Esophagus muscularis mucosa (tissue), 4 donors: ENCODE measurements around the gene SLX4IP. TPM values are rescaled to one million over a fixed set of nuclear protein-coding genes. Genes with fewer than 3 reads are reported as not detected.

Experiments used
- DNase-seq: peaks from one replicate; pipeline ENCODE4 v3.0.0-alpha.2; 2017; ENCODE audit errors: extremely low spot score
- H3K27ac ChIP-seq, 4 donors: fragments of 200-600 bp; sonication (generic); replicated peaks in 1 of 4; 1 replicate in 3 of 4; 2 replicates in 1 of 4; pipeline ENCODE4 v1.5.1; 2016 to 2019; ENCODE audit warnings: mild to moderate bottlenecking in 1 of 4
- H3K27me3 ChIP-seq, 4 donors: fragments of 200-600 bp; sonication (generic); one replicate each; pipeline versions ENCODE4 v1.5.1 to v1.6.0; 2016 to 2019
- H3K36me3 ChIP-seq, 4 donors: fragments of 200-600 bp; sonication (generic); one replicate each; pipeline ENCODE4 v1.5.1; 2016 to 2019
- H3K4me1 ChIP-seq, 4 donors: fragments of 200-600 bp; sonication (generic); one replicate each; pipeline ENCODE4 v1.5.1; 2016 to 2019
- H3K4me3 ChIP-seq, 4 donors: fragments of 200-600 bp; sonication (generic); 1 replicate in 2 of 4; 2 replicates in 2 of 4; pipeline ENCODE4 v1.5.1; 2016 to 2019; ENCODE audit warnings: mild to moderate bottlenecking in 4 of 4, moderate library complexity in 1 of 4
- H3K9me3 ChIP-seq, 4 donors: fragments of 200-600 bp; sonication (generic); 1 replicate in 3 of 4; 2 replicates in 1 of 4; pipeline ENCODE4 v1.5.1; 2016 to 2019
- EP300 ChIP-seq: sonication (generic); formaldehyde crosslinking; IDR thresholded peaks from one replicate; pipeline ENCODE4 v1.6.1; 2017; ENCODE audit warnings: antibody characterized with exemption
- POLR2A ChIP-seq: fragments of 450-650 bp; IDR thresholded peaks from one replicate; pipeline ENCODE4 v1.6.1; 2017; ENCODE audit warnings: antibody characterized with exemption, moderate library complexity, mild to moderate bottlenecking, low read depth
- POLR2AphosphoS5 ChIP-seq, 2 donors: sonication (generic); formaldehyde crosslinking; IDR thresholded peaks; one replicate each; pipeline ENCODE4 v1.6.1; 2017; ENCODE audit warnings: antibody characterized with exemption in 2 of 2
- WGBS: methylation state at CpG from one replicate; pipeline ENCODE4 v1.1.5; 2018; 5-methylcytosine and 5-hydroxymethylcytosine counted together
- intact Hi-C: fragments of 100-400 bp; cut with DNase I; formaldehyde crosslinking; loops from one replicate; pipeline ENCODE4 v1.15.1; 2023
- total RNA-seq, 4 donors: library from RNA; depleted of rRNA; stranded (reverse); fragments of >200 nt; gene quantifications; one replicate each; pipeline versions ENCODE4 v1.1.0 to v1.2.1, GENCODE V29; 2016
- TF ChIP-seq, protein P1 (sequence below), 3 experiments: fragments of 200-600 bp in 2 of 3; fragments of 450-650 bp in 1 of 3; sonication (generic) in 2 of 3; IDR thresholded peaks; one replicate each; pipeline ENCODE4 v1.5.1; 2017 to 2019; ENCODE audit warnings: antibody characterized with exemption in 3 of 3, mild to moderate bottlenecking in 2 of 3, moderate library complexity in 1 of 3

SLX4IP gene
- total RNA-seq, 4 donors from 2014 or later = 1.2 to 2.1 (median 1.5) TPM

DNA sequence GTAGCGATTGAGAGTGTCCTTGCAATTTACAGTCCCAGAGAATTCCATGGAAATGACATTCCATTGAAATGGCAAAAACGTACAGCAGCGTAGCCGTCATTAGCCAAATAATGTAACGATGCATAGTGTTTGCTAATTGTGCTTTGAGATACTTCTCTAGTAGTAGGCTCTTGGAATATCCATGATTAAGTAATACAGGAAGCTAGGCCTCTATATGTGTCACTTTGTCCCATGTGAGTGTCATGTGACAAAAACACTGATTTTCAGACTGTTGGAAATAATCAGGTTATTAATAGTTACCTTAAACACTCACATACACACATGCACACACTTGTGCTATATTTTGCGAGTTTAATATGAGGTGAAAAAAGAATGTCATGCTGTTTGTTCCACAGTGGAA is 35.2 kb downstream of the SLX4IP start:
- intact Hi-C loops = loop anchor here (10.0 kb wide), 1 partner anchor 805 kb away; no protein-coding TSS in a partner anchor
- DNase-seq = no peak
- Histone ChIP-seq H3K4me1 (peaks cover 5 to 45% (median 35%) of the 10 kb centered on the region in 4 donors), H3K9me3 (peaks cover 0 to 5% (median 0%) of the 10 kb centered on the region in 4 donors), H3K27me3 (no peaks in the 10 kb centered on the region), H3K36me3 (no peaks in the 10 kb centered on the region), H3K4me3 (no peak overlapping the region), H3K27ac (no peak overlapping the region)
- TF ChIP-seq POLR2AphosphoS5 (IDR thresholded peaks at IDR 0.05) (no peak), POLR2A (no peak), EP300 (no peak)
- TF ChIP-seq, protein P1, sequence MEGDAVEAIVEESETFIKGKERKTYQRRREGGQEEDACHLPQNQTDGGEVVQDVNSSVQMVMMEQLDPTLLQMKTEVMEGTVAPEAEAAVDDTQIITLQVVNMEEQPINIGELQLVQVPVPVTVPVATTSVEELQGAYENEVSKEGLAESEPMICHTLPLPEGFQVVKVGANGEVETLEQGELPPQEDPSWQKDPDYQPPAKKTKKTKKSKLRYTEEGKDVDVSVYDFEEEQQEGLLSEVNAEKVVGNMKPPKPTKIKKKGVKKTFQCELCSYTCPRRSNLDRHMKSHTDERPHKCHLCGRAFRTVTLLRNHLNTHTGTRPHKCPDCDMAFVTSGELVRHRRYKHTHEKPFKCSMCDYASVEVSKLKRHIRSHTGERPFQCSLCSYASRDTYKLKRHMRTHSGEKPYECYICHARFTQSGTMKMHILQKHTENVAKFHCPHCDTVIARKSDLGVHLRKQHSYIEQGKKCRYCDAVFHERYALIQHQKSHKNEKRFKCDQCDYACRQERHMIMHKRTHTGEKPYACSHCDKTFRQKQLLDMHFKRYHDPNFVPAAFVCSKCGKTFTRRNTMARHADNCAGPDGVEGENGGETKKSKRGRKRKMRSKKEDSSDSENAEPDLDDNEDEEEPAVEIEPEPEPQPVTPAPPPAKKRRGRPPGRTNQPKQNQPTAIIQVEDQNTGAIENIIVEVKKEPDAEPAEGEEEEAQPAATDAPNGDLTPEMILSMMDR (IDR thresholded peaks at IDR 0.05) = no peak
- WGBS = 86% methylated on average over 6 of the region's 6 CpGs

DNA sequence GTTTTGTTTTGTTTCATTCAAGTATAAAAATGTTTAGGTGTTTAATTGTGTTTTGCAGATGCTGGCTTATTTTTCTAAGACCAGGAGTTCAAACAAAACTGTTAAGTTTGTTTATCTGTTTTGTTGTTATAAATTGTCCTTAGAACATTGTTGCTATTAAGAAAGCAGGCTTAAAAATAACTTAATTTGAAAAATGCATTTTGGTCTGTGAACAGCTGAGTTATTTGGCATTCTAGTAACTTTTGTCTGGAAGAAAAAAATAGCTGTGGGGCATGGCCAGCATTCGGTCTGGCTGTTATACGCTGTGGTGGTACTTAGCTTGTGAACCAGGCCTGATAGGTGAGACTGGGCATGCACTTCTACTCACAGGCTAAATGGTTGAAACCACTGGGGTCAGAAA is 37.8 kb downstream of the SLX4IP start:
- no peak for DNase-seq
- Histone ChIP-seq H3K4me1 (peaks cover 5 to 31% (median 26%) of the 10 kb centered on the region in 4 donors), H3K27me3 (no peaks in the 10 kb centered on the region), H3K36me3 (no peaks in the 10 kb centered on the region), H3K9me3 (peaks cover 0 to 5% (median 0%) of the 10 kb centered on the region in 4 donors), H3K27ac (no peak overlapping the region), H3K4me3 (no peak overlapping the region)
- no peak for TF ChIP-seq POLR2AphosphoS5 (IDR thresholded peaks at IDR 0.05)
- TF ChIP-seq, protein P1 (IDR thresholded peaks at IDR 0.05) = no peak
- no peak for TF ChIP-seq POLR2A
- TF ChIP-seq EP300 = no peak
- 92% methylated on average over 2 of the region's 2 CpGs for WGBS
- intact Hi-C loops = loop anchor here (10.0 kb wide), 1 partner anchor 802 kb away; no protein-coding TSS in a partner anchor

DNA sequence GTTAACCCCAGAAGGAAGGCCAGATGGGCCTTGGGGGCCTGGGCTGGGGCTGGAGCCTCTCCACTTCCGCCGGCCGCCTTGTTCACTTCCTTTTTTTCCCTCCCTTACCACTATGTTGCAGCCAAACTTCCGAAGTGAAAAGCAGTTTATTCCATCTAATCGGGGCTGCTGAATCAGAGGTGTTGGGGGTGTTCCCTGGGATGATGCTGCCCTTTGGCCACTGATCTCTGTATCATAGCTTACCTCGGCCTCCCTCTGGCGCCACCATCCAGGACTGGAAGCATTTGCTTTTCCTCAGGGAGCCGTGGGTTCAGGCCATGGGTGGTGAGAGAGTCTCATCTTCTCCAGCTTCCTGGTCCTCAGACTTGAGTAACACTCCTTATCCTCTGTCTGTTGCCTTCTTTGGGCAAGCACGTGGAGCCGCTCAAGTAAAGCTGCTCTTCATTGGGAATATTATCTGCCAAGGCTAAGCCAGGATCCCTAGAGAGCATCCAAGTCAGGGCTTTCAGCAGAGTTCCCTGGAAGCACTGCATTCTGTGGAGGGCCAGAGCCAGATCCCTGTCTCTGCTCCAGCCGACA is 39.6 kb downstream of the SLX4IP start:
- Histone ChIP-seq H3K27ac (peak overlapping the region in 2 of 4 donors; percentile 15 to 30), H3K4me1 (peaks cover 4 to 22% (median 18%) of the 10 kb centered on the region in 4 donors), H3K9me3 (peaks cover 0 to 5% (median 0%) of the 10 kb centered on the region in 4 donors), H3K36me3 (no peaks in the 10 kb centered on the region), H3K27me3 (no peaks in the 10 kb centered on the region), H3K4me3 (no peak overlapping the region)
- 71% methylated on average over 10 of the region's 11 CpGs for WGBS
- TF ChIP-seq EP300 = no peak
- TF ChIP-seq, protein P1 (IDR thresholded peaks at IDR 0.05) = no peak
- TF ChIP-seq POLR2A = no peak
- TF ChIP-seq POLR2AphosphoS5 (IDR thresholded peaks at IDR 0.05) = no peak
- no peak for DNase-seq
- intact Hi-C loops = loop anchor here (10.0 kb wide), 1 partner anchor 800 kb away; no protein-coding TSS in a partner anchor

DNA sequence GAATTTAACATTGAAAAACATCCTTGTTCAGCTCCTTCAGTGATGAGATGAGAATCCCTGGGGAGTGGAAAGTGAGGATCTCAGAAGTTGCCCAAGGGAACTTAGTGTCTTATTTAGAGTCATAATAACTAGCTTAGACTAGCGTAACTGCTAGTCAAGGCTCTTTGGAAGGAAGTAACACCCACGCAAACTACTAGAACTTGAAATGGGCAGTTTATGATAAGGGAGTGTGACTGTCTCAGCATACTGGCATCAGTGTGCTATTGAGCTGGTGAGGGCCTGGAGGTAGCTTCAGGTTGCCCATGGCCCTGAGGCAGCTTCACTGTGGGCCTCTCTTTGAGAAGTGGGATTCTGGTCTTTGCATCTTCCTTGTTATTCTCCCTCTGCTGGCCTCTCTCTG is 40.1 kb downstream of the SLX4IP start:
- Histone ChIP-seq H3K27ac (peak overlapping the region in 2 of 4 donors; percentile 15 to 30), H3K4me3 (no peak overlapping the region), H3K4me1 (peaks cover 0 to 19% (median 16%) of the 10 kb centered on the region in 4 donors), H3K9me3 (peaks cover 0 to 5% (median 0%) of the 10 kb centered on the region in 4 donors), H3K27me3 (no peaks in the 10 kb centered on the region), H3K36me3 (no peaks in the 10 kb centered on the region)
- 80% methylated on average over 2 of the region's 2 CpGs for WGBS
- intact Hi-C loops = loop anchor here (10.0 kb wide), 1 partner anchor 800 kb away; no protein-coding TSS in a partner anchor
- TF ChIP-seq POLR2AphosphoS5 (IDR thresholded peaks at IDR 0.05) (no peak), POLR2A (no peak), EP300 (no peak)
- TF ChIP-seq, protein P1 (IDR thresholded peaks at IDR 0.05) = no peak
- no peak for DNase-seq
